HG03039 (cell line): ENCODE measurements around the gene CATSPER2.
A peak's percentile ranks its signal among the peaks of the same experiment; 100 is the strongest.
"Not testable (repeated sequence)": the region's sequence is repeated elsewhere in the genome, so short reads cannot be mapped to it uniquely, and the experiment has no call there.

Experiments
- ATAC-seq: cut with Tn5 transposase; IDR thresholded peaks from one replicate; pipeline ENCODE4 v1.9.1; 2021; ENCODE audit warnings: mild to moderate bottlenecking, moderate library complexity; ENCODE audit not compliant: unreplicated experiment

Gene CATSPER2

GRCh38 chr15:43648649-43649429, at the start of gene CATSPER2:
TSS of gene CATSPER2 (minus strand) at chr15:43648844. CDS start at chr15:43648061, 783 bp downstream.
- ATAC-seq: no peak

GRCh38 chr15:43693148-43694022, 44.7 kb upstream of the CATSPER2 start, which contains the start of gene CKMT1A:
TSS of gene CKMT1A (plus strand) at chr15:43693859. CDS start at chr15:43694051, 192 bp downstream.
- ATAC-seq: not testable (repeated sequence)

GRCh38 chr15:43692679-43693078, 44.0 kb upstream of the CATSPER2 start:
- not testable (repeated sequence) for ATAC-seq

- peak; percentile 96 for ATAC-seq
Observed at GRCh38 chr15:43689604-43690301, 41.1 kb upstream of the CATSPER2 start.

- not testable (repeated sequence) for ATAC-seq
Observed at GRCh38 chr15:43674175-43674574, 25.5 kb upstream of the CATSPER2 start.

- ATAC-seq: not testable (repeated sequence)
Observed at GRCh38 chr15:43666177-43666576, 17.5 kb upstream of the CATSPER2 start.

GRCh38 chr15:43663333-43663732, 14.7 kb upstream of the CATSPER2 start:
- not testable (repeated sequence) for ATAC-seq

- ATAC-seq: not testable (repeated sequence)
Observed at GRCh38 chr15:43662293-43662692, 13.6 kb upstream of the CATSPER2 start.

- not testable (repeated sequence) for ATAC-seq
Observed at GRCh38 chr15:43659727-43660126, 11.1 kb upstream of the CATSPER2 start.

GRCh38 chr15:43649430-43649926, 834 bp upstream of the CATSPER2 start:
- not testable (repeated sequence) for ATAC-seq

- ATAC-seq: not testable (repeated sequence)
Observed at GRCh38 chr15:43638464-43639204, 10.0 kb downstream of the CATSPER2 start.

GRCh38 chr15:43626937-43627336, 21.7 kb downstream of the CATSPER2 start:
- not testable (repeated sequence) for ATAC-seq

- ATAC-seq: no peak
Observed at GRCh38 chr15:43625106-43625505, 23.5 kb downstream of the CATSPER2 start.

- not testable (repeated sequence) for ATAC-seq
Observed at GRCh38 chr15:43622068-43622799, 26.4 kb downstream of the CATSPER2 start.

GRCh38 chr15:43618700-43619099, 29.9 kb downstream of the CATSPER2 start, which contains the start of gene STRC:
TSS of gene STRC (minus strand) at chr15:43618800. CDS start at chr15:43618722, 78 bp downstream.
- not testable (repeated sequence) for ATAC-seq

GRCh38 chr15:43617750-43618149, 30.9 kb downstream of the CATSPER2 start:
- ATAC-seq: not testable (repeated sequence)

- ATAC-seq: not testable (repeated sequence)
Observed at GRCh38 chr15:43602233-43602632, 46.4 kb downstream of the CATSPER2 start.

GRCh38 chr15:43600200-43600599, 48.4 kb downstream of the CATSPER2 start:
- ATAC-seq: not testable (repeated sequence)

- not testable (repeated sequence) for ATAC-seq
Observed at GRCh38 chr15:43599131-43599530, 49.5 kb downstream of the CATSPER2 start.
